ENCODE measurements around the gene PDK2.

DNA sequence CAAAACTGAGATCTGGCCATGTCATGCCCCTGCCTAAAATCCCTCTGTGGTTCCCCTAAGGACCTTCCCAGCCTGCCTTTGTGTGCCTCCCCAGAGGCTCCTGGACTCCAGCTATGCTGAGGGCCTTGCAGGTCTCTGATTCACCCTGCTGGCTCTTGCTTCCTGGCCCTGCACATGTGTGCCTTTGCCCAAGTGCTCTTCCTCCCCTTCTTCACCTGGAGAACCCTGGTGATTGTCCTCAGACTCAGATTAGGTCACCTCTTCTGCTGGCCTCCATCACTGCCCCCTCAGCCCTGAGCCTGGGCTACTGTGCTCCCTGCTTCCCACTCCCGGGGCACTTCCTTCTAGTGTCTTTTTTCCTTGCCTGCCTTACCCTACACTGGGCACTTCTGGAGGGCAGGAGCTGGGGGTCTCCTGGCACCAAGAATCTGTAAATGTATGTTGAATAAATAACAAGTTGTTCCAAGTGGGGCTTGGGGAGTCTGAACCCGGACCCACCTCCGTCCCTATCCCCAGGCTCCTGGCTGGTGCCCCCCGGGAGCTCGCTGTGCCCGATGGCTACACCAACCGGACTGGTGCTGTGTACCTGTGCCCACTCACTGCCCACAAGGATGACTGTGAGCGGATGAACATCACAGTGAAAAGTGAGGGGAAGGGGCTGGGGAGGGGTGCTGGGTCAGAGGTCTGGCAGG, 31.4 kb upstream of the PDK2 start:
- TF ChIP-seq, protein P1, sequence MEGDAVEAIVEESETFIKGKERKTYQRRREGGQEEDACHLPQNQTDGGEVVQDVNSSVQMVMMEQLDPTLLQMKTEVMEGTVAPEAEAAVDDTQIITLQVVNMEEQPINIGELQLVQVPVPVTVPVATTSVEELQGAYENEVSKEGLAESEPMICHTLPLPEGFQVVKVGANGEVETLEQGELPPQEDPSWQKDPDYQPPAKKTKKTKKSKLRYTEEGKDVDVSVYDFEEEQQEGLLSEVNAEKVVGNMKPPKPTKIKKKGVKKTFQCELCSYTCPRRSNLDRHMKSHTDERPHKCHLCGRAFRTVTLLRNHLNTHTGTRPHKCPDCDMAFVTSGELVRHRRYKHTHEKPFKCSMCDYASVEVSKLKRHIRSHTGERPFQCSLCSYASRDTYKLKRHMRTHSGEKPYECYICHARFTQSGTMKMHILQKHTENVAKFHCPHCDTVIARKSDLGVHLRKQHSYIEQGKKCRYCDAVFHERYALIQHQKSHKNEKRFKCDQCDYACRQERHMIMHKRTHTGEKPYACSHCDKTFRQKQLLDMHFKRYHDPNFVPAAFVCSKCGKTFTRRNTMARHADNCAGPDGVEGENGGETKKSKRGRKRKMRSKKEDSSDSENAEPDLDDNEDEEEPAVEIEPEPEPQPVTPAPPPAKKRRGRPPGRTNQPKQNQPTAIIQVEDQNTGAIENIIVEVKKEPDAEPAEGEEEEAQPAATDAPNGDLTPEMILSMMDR (IDR thresholded peaks at IDR 0.05; ENCODE audit: low read depth, low read length, poor library complexity, severe bottlenecking), result no peak
- no peak for TF ChIP-seq EZH2phosphoT487 (IDR thresholded peaks at IDR 0.05; ENCODE audit: borderline replicate concordance, low read length)
